ENCODE results near the gene TIMP3. TPM values are rescaled to one million over a fixed set of nuclear protein-coding genes. Genes with fewer than 3 reads are reported as not detected.

The TIMP3 gene
- polyA plus RNA-seq, 1 of the 3 experiments (the other 2 are of a cell fraction) = 26.1 TPM

GRCh38 chr22:32882774-32883530 lies 81.4 kb downstream of the TIMP3 start (continued):
- TF ChIP-seq RCOR1 (IDR thresholded peaks at IDR 0.05; ENCODE audit: low read length) = peak; percentile 79
- no peak for TF ChIP-seq NRF1 (IDR thresholded peaks at IDR 0.05; ENCODE audit: low read depth, low read length)
- no peak for TF ChIP-seq ELF1 (IDR thresholded peaks at IDR 0.05)
- peak in 1 of 2 experiments; percentile 91; a peak in 2 of 4 replicates for TF ChIP-seq EP300 (IDR thresholded peaks at IDR 0.05; ENCODE audit: borderline replicate concordance in 1 of 2, low read depth in 1 of 2, low read length in 1 of 2)
- TF ChIP-seq SIN3A (IDR thresholded peaks at IDR 0.05; ENCODE audit: borderline replicate concordance, low read depth, low read length) = no peak
- no peak for TF ChIP-seq IRF3 (IDR thresholded peaks at IDR 0.05; ENCODE audit: low read depth, low read length)
- TF ChIP-seq EZH2phosphoT487 (IDR thresholded peaks at IDR 0.05; ENCODE audit: borderline replicate concordance, low read depth) = no peak
- TF ChIP-seq RXRA (IDR thresholded peaks at IDR 0.05; ENCODE audit: borderline replicate concordance, low read depth) = no peak
- TF ChIP-seq TCF12 (IDR thresholded peaks at IDR 0.05) = peak; percentile 31; the same call in 1 of the 2 replicates
- no peak for TF ChIP-seq GABPA (IDR thresholded peaks at IDR 0.05; ENCODE audit: low read depth)
- no peak for TF ChIP-seq TEAD4 (IDR thresholded peaks at IDR 0.05; ENCODE audit: borderline replicate concordance, insufficient read depth)

- TF ChIP-seq GABPA (IDR thresholded peaks at IDR 0.05; ENCODE audit: low read depth) (no peak), USF2 (IDR thresholded peaks at IDR 0.05; ENCODE audit: borderline replicate concordance, low read depth, low read length) (no peak), MXI1 (IDR thresholded peaks at IDR 0.05; ENCODE audit: low read depth, low read length) (no peak), NRF1 (IDR thresholded peaks at IDR 0.05; ENCODE audit: low read depth, low read length) (no peak), ZBTB33 (IDR thresholded peaks at IDR 0.05; ENCODE audit: borderline replicate concordance, low read depth) (no peak), MEF2A (IDR thresholded peaks at IDR 0.05; ENCODE audit: borderline replicate concordance, low read depth) (no peak), YY1 (IDR thresholded peaks at IDR 0.05; ENCODE audit: low read depth) (no peak), CTCF (IDR thresholded peaks at IDR 0.05) (no peak), RFX5 (IDR thresholded peaks at IDR 0.05; ENCODE audit: low read length) (no peak), PBX3 (IDR thresholded peaks at IDR 0.05) (no peak), GATA2 (CRISPR knock-in tag; IDR thresholded peaks at IDR 0.05) (no peak), SMC3 (IDR thresholded peaks at IDR 0.05; ENCODE audit: low read depth, low read length) (no peak), FOSL2 (IDR thresholded peaks at IDR 0.05; ENCODE audit: borderline replicate concordance, low read depth) (no peak)
- no peak for DNase-seq
- no peaks in the 10 kb centered on the region for H3F3A ChIP-seq (replicated peaks; ENCODE audit: insufficient read depth)
- 44% methylated on average over 7 of the region's 7 CpGs for WGBS (ENCODE audit: low lambda C conversion rate)
- no peaks in the 10 kb centered on the region for H3K9me2 ChIP-seq
- no peak overlapping the region for H2AFZ ChIP-seq (ENCODE audit: low read depth)
- H3K79me2 ChIP-seq (ENCODE audit: insufficient read depth) = no peaks in the 10 kb centered on the region
- H4K20me1 ChIP-seq (ENCODE audit: insufficient read depth) = no peaks in the 10 kb centered on the region
- H3K9me3 ChIP-seq = no peaks in the 10 kb centered on the region
- peaks cover 0 to 16% of the 10 kb centered on the region in 2 experiments; a peak in 2 of 4 replicates for H3K4me1 ChIP-seq (ENCODE audit: control insufficient read depth in 1 of 2, insufficient read depth in 2 of 2, low read depth in 1 of 2, low read length in 1 of 2)
- H3K4me3 ChIP-seq (ENCODE audit: low read depth in 2 of 2, low read length in 1 of 2) = no peak overlapping the region
- H3K27ac ChIP-seq (ENCODE audit: low read depth in 2 of 2, low read length in 1 of 2) = no peak overlapping the region
- H3K9ac ChIP-seq = no peak overlapping the region
- no peak overlapping the region for H3K4me2 ChIP-seq
- ChIA-PET CTCF (interaction anchor here (1.2 kb wide), 1 partner anchor 9 kb away, joined by 3 read pairs; no protein-coding TSS in a partner anchor), POLR2A (no interaction called here)
- H3K27me3 ChIP-seq (ENCODE audit: insufficient read depth) = no peaks in the 10 kb centered on the region; the same call in 1 of the 2 replicates
- H3K36me3 ChIP-seq (replicated peaks in 1 of 2; ENCODE audit: control insufficient read depth in 1 of 2, insufficient read depth in 2 of 2, low read length in 1 of 2) = no peaks in the 10 kb centered on the region
Measured at GRCh38 chr22:32887324-32887980, 85.9 kb downstream of the TIMP3 start.

All from SK-N-SH (cell line).